Activated T-cell treated with anti-CD3 and anti-CD28 coated beads, Interleukin-2, amount 50 U/mL, for 1 hour (primary cell): Measurements from ENCODE around the gene MALAT1.

Experiments used
- DNase-seq: peaks from one replicate; pipeline ENCODE4 v3.0.0-alpha.2; 2020

The MALAT1 gene

GRCh38 chr11:65540290-65541092 lies 41.6 kb downstream of the MALAT1 start:
- peak; percentile 91 for DNase-seq

GRCh38 chr11:65541093-65541982 lies 42.5 kb downstream of the MALAT1 start:
- DNase-seq, result no peak

GRCh38 chr11:65542738-65543390 lies 44.0 kb downstream of the MALAT1 start:
- DNase-seq, result no peak

- DNase-seq, result no peak
Observed at GRCh38 chr11:65545853-65546216, 47.0 kb downstream of the MALAT1 start.

GRCh38 chr11:65546217-65546958 lies 47.5 kb downstream of the MALAT1 start:
- peak; percentile 100 for DNase-seq

GRCh38 chr11:65547446-65548125 lies 48.7 kb downstream of the MALAT1 start:
- DNase-seq, result peak; percentile 66

GRCh38 chr11:65548395-65548794 lies 49.5 kb downstream of the MALAT1 start:
- no peak for DNase-seq

GRCh38 chr11:65549096-65549495 lies 50.3 kb downstream of the MALAT1 start:
- no peak for DNase-seq

GRCh38 chr11:65551572-65552387 lies 52.9 kb downstream of the MALAT1 start:
- peak; percentile 74 for DNase-seq

GRCh38 chr11:65552388-65552951 lies 53.6 kb downstream of the MALAT1 start:
- DNase-seq, result no peak

GRCh38 chr11:65553301-65554001 lies 54.6 kb downstream of the MALAT1 start:
- peak; percentile 81 for DNase-seq

- no peak for DNase-seq
Observed at GRCh38 chr11:65554057-65554818, 55.4 kb downstream of the MALAT1 start.

- no peak for DNase-seq
Observed at GRCh38 chr11:65554842-65555430, 56.1 kb downstream of the MALAT1 start.

- DNase-seq, result no peak
Observed at GRCh38 chr11:65555693-65556231, 56.9 kb downstream of the MALAT1 start.
